Measurements from ENCODE around the gene SRPX. TPM values are rescaled to one million over a fixed set of nuclear protein-coding genes. Genes with fewer than 3 reads are reported as not detected.

The SRPX gene
- total RNA-seq (2022; extraction: Qiagen RNA extraction; ENCODE audit: low read depth), result 4.4 to 6.9 TPM (median 6.4 TPM) in 5 replicates

DNA sequence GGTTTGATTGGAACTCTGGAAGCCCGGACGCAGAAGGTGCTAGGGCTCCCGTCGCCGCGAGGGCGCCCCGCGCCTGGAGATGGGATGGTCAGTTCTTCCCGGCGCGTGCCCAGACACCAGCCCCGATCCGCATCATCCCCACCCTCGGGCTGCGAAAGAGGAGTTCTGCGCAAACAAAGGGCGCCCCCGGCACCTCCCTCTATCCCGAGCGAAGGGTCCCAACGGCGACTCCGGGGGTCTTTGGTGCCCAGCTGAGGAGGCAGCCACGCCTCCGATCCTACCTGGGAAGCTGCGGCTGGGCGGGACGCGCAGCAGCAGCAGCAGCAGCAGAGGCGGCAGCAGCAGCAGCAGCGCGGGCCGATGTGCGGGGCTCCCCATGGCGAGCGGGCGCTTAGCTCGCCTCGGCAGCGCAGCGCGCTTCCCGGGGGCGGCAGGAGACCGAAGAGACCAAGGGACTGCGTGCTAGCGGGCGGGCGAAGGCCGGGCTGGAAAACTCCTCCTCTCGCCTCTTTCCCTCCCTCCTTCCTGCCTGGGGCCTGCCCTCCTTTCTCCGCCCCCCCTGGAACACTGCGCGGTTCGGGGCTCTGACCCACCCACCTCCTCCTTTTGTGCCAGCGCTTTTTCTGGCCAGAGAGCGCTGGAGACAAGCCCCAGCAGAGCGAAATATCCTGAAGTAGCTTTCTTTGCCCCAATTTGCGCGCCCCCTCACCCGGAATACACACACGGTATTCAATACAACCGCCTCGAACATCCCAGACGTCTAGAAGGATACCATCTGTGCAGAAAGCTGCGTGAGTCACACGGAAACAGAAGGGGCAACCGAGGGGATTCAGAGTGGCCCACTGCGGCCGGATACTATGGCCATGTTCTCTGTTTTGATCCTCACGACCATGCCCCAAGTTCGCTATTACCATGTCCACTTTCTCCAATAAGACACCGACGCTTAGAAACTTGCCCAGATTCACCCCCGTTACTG is at the start of gene SRPX:
Gene SRPX (minus strand): TSS at position 457 of the 976 bp plus-strand sequence. CDS start 79 bp downstream, at position 378.

Other genes with a start within 250 kb of the SRPX start
- gene SYTL5, start 214.3 kb downstream of the SRPX start, total RNA-seq (2022; extraction: Qiagen RNA extraction; ENCODE audit: low read depth), result 0.21 to 0.45 TPM (median 0.44 TPM) in 5 replicates
- 9.6 to 14.6 TPM (median 11.3 TPM) in 5 replicates for gene RPGR, start 106.6 kb upstream of the SRPX start, total RNA-seq (2022; extraction: Qiagen RNA extraction; ENCODE audit: low read depth)
- gene OTC, start 131.7 kb upstream of the SRPX start, total RNA-seq (2022; extraction: Qiagen RNA extraction; ENCODE audit: low read depth), result not detected in 5 replicates

Measured in A549 treated with DMSO at 1 μM for 4 hours (cell line).